ENCODE results near the gene CST8. TPM values are rescaled to one million over a fixed set of nuclear protein-coding genes. Genes with fewer than 3 reads are reported as not detected.
A peak's percentile ranks its signal among the peaks of the same experiment; 100 is the strongest.

The CST8 gene
- total RNA-seq (not detected), polyA plus RNA-seq (not detected)
- long read RNA-seq, donor 1: 0 reads
- long read RNA-seq, donor 2: 0 reads
- long read RNA-seq, donor 3: 0 reads
- long read RNA-seq, donor 4: 0 reads

- DNase-seq (no peak), ATAC-seq (no peak)
- Histone ChIP-seq H3K4me1 (ENCODE audit: control insufficient read depth, insufficient read depth, low read length) (no peaks in the 10 kb centered on the region), H3K9me3 (ENCODE audit: control insufficient read depth, low read length) (no peaks in the 10 kb centered on the region), H3K27me3 (ENCODE audit: control insufficient read depth, insufficient read depth) (no peaks in the 10 kb centered on the region), H3K27ac (ENCODE audit: low read length) (no peak within 1 kb of the TSS), H3K4me3 (ENCODE audit: low read length) (no peak within 1 kb of the TSS)
- intact Hi-C loops (cut with DNase I): no loop called here
- 90% methylated on average over 5 of the region's 5 CpGs for WGBS
Measured at GRCh38 chr20:23490817-23491216, at the start of gene CST8. TSS of gene CST8 (plus strand) at chr20:23491117. CDS start at chr20:23491668, 551 bp downstream.

- intact Hi-C loops (cut with DNase I): loop anchor here (5.0 to 10.0 kb wide), 2 partner anchors 160 to 163 kb away; partner anchors contain the start of gene CST9 (in 3 of the 4)
- no peaks in the 10 kb centered on the region for H3K27me3 ChIP-seq (ENCODE audit: control insufficient read depth, insufficient read depth)
- H3K4me3 ChIP-seq (ENCODE audit: low read length): no peak overlapping the region
- no peaks in the 10 kb centered on the region for H3K4me1 ChIP-seq (ENCODE audit: control insufficient read depth, insufficient read depth, low read length)
- H3K9me3 ChIP-seq (ENCODE audit: control insufficient read depth, low read length): no peaks in the 10 kb centered on the region
- WGBS: 20% methylated on average over 8 of the region's 8 CpGs
- DNase-seq (peak; percentile 44 to 75 (median 69)), ATAC-seq (peak; percentile 80 to 82)
- no peak overlapping the region for H3K27ac ChIP-seq (ENCODE audit: low read length)
Measured at GRCh38 chr20:23441850-23442313, 49.0 kb upstream of the CST8 start.

DNA sequence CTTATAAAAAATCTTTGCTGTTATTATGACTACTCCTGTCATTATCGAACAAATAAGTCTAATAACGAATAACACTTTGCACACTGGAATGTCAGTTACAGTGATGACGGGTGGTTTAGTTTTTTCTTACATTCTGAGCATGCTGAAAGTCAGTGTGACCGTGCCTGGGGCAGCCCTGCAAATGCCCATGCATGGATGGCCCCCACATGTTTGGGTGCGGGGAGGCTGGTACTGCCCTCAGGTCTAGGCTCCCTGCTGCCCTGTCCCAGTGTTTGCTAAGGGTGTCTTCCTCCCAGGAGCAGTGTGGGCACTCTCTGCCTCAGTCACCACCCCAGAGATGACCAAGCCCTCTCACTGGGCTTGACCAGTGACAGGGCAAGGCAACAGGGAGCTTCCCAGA is 48.5 kb upstream of the CST8 start:
- Histone ChIP-seq H3K27me3 (ENCODE audit: control insufficient read depth, insufficient read depth) (no peaks in the 10 kb centered on the region), H3K9me3 (ENCODE audit: control insufficient read depth, low read length) (no peaks in the 10 kb centered on the region), H3K27ac (ENCODE audit: low read length) (no peak overlapping the region), H3K4me1 (ENCODE audit: control insufficient read depth, insufficient read depth, low read length) (no peaks in the 10 kb centered on the region), H3K4me3 (ENCODE audit: low read length) (no peak overlapping the region)
- intact Hi-C loops (cut with DNase I): loop anchor here (5.0 to 10.0 kb wide), 2 partner anchors 160 to 162 kb away; partner anchors contain the start of gene CST9 (in 3 of the 4)
- no peak for ATAC-seq
- WGBS: 77% methylated on average over 5 of the region's 5 CpGs
- no peak for DNase-seq

DNA sequence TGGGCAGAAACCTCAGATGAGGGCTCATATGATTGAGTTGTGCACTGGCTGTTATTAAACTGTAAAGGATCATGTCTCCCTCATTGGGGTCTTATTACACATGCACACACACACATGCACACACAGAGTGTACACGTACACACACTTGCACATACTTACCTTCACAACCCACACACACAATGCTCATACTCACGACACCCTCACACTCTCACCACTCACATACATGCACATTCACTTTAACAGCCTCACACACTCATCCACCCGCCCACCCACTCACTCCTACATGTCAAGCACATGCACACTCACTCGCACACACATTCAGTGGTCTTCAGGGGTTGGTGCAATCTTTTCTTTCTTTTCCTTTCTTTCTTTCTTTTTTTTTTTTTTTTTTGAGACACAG is 46.1 kb upstream of the CST8 start:
- Histone ChIP-seq H3K9me3 (ENCODE audit: control insufficient read depth, low read length) (no peaks in the 10 kb centered on the region), H3K4me3 (ENCODE audit: low read length) (no peak overlapping the region), H3K4me1 (ENCODE audit: control insufficient read depth, insufficient read depth, low read length) (no peaks in the 10 kb centered on the region), H3K27me3 (ENCODE audit: control insufficient read depth, insufficient read depth) (no peaks in the 10 kb centered on the region), H3K27ac (ENCODE audit: low read length) (no peak overlapping the region)
- ATAC-seq: no peak
- intact Hi-C loops (cut with DNase I): loop anchor here (5.0 to 10.0 kb wide), 3 partner anchors 98 to 160 kb away; partner anchors contain the start of gene CST9 (in 3 of the 4)
- DNase-seq: no peak
- 82% methylated on average over 4 of the region's 4 CpGs for WGBS

GRCh38 chr20:23445596-23446217 is 45.2 kb upstream of the CST8 start:
- Histone ChIP-seq H3K9me3 (ENCODE audit: control insufficient read depth, low read length) (no peaks in the 10 kb centered on the region), H3K27ac (ENCODE audit: low read length) (no peak overlapping the region), H3K4me3 (ENCODE audit: low read length) (no peak overlapping the region), H3K4me1 (ENCODE audit: control insufficient read depth, insufficient read depth, low read length) (no peaks in the 10 kb centered on the region), H3K27me3 (ENCODE audit: control insufficient read depth, insufficient read depth) (no peaks in the 10 kb centered on the region)
- intact Hi-C loops (cut with DNase I): loop anchor here (5.0 to 10.0 kb wide), 2 partner anchors 98 to 159 kb away; partner anchors contain the start of gene CST9 (in 3 of the 4)
- DNase-seq (no peak), ATAC-seq (no peak)
- 89% methylated on average over 7 of the region's 7 CpGs for WGBS

GRCh38 chr20:23446505-23446904 is 44.4 kb upstream of the CST8 start:
- Histone ChIP-seq H3K9me3 (ENCODE audit: control insufficient read depth, low read length) (no peaks in the 10 kb centered on the region), H3K27me3 (ENCODE audit: control insufficient read depth, insufficient read depth) (no peaks in the 10 kb centered on the region), H3K27ac (ENCODE audit: low read length) (no peak overlapping the region), H3K4me1 (ENCODE audit: control insufficient read depth, insufficient read depth, low read length) (no peaks in the 10 kb centered on the region), H3K4me3 (ENCODE audit: low read length) (no peak overlapping the region)
- ATAC-seq (peak; percentile 56 to 65), DNase-seq (peak; percentile 37 to 75 (median 72))
- 76% methylated on average over 8 of the region's 8 CpGs for WGBS
- intact Hi-C loops (cut with DNase I): loop anchor here (5.0 to 10.0 kb wide), 2 partner anchors 99 to 158 kb away; partner anchors contain the start of gene CST9 (in 3 of the 4)

GRCh38 chr20:23448167-23448566 is 42.8 kb upstream of the CST8 start:
- ATAC-seq (no peak), DNase-seq (no peak)
- Histone ChIP-seq H3K4me1 (ENCODE audit: control insufficient read depth, insufficient read depth, low read length) (no peaks in the 10 kb centered on the region), H3K27ac (ENCODE audit: low read length) (no peak overlapping the region), H3K4me3 (ENCODE audit: low read length) (no peak overlapping the region), H3K9me3 (ENCODE audit: control insufficient read depth, low read length) (no peaks in the 10 kb centered on the region), H3K27me3 (ENCODE audit: control insufficient read depth, insufficient read depth) (no peaks in the 10 kb centered on the region)
- intact Hi-C loops (cut with DNase I): loop anchor here (5.0 to 10.0 kb wide), 2 partner anchors 101 to 157 kb away; partner anchors contain the start of gene CST9 (in 3 of the 4)
- WGBS: 87% methylated on average over 5 of the region's 5 CpGs

GRCh38 chr20:23449421-23449820 is 41.5 kb upstream of the CST8 start:
- H3K4me1 ChIP-seq (ENCODE audit: control insufficient read depth, insufficient read depth, low read length): no peaks in the 10 kb centered on the region
- DNase-seq: no peak
- no peak overlapping the region for H3K27ac ChIP-seq (ENCODE audit: low read length)
- H3K4me3 ChIP-seq (ENCODE audit: low read length): no peak overlapping the region
- H3K9me3 ChIP-seq (ENCODE audit: control insufficient read depth, low read length): no peaks in the 10 kb centered on the region
- intact Hi-C loops (cut with DNase I): loop anchor here (5.0 to 10.0 kb wide), 2 partner anchors 102 to 155 kb away; partner anchors contain the start of gene CST9 (in 3 of the 4)
- no peaks in the 10 kb centered on the region for H3K27me3 ChIP-seq (ENCODE audit: control insufficient read depth, insufficient read depth)
- WGBS: 36% methylated on average over 3 of the region's 3 CpGs
- no peak for ATAC-seq

GRCh38 chr20:23450877-23451276 is 40.0 kb upstream of the CST8 start:
- ATAC-seq (no peak), DNase-seq (no peak)
- 86% methylated on average over 1 of the region's 1 CpG for WGBS
- H3K9me3 ChIP-seq (ENCODE audit: control insufficient read depth, low read length): no peaks in the 10 kb centered on the region
- H3K27ac ChIP-seq (ENCODE audit: low read length): no peak overlapping the region
- H3K4me1 ChIP-seq (ENCODE audit: control insufficient read depth, insufficient read depth, low read length): no peaks in the 10 kb centered on the region
- H3K27me3 ChIP-seq (ENCODE audit: control insufficient read depth, insufficient read depth): no peaks in the 10 kb centered on the region
- intact Hi-C loops (cut with DNase I): no loop called here
- H3K4me3 ChIP-seq (ENCODE audit: low read length): no peak overlapping the region

DNA sequence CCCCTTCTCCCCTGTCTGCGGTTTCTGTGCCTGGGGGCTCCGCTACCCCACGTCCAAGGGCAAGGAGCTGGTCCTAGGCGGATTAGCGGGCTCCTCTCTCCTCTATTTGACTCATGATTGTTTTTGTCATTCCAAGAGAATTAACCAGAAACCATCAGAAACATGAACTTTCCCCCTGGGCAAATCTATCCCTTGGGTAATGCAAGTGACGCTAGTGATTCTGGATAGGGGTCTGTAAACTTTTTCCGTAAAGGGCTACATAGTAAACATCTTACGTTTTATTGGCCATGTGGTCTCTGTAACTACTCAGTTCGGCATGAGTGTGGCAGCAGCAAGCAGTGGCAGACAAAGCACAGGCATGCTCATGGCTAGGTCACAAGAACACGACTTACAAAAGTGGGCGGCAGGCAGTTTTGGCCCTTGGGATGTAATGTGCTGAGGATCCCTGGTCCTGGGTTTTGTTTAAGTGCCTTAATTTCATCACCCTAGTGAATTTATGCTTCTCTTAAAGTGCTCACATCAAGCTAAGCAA is 38.9 kb upstream of the CST8 start:
- Histone ChIP-seq H3K4me3 (ENCODE audit: low read length) (no peak overlapping the region), H3K9me3 (ENCODE audit: control insufficient read depth, low read length) (no peaks in the 10 kb centered on the region), H3K27me3 (ENCODE audit: control insufficient read depth, insufficient read depth) (no peaks in the 10 kb centered on the region), H3K27ac (ENCODE audit: low read length) (no peak overlapping the region), H3K4me1 (ENCODE audit: control insufficient read depth, insufficient read depth, low read length) (no peaks in the 10 kb centered on the region)
- no peak for DNase-seq
- no peak for ATAC-seq
- intact Hi-C loops (cut with DNase I): no loop called here
- 77% methylated on average over 11 of the region's 11 CpGs for WGBS

- H3K27ac ChIP-seq (ENCODE audit: low read length): no peak within 1 kb of the TSS
- 40% methylated on average over 4 of the region's 4 CpGs for WGBS
- H3K9me3 ChIP-seq (ENCODE audit: control insufficient read depth, low read length): no peaks in the 10 kb centered on the region
- intact Hi-C loops (cut with DNase I): no loop called here
- DNase-seq: no peak
- ATAC-seq: no peak
- H3K4me1 ChIP-seq (ENCODE audit: control insufficient read depth, insufficient read depth, low read length): no peaks in the 10 kb centered on the region
- H3K4me3 ChIP-seq (ENCODE audit: low read length): no peak within 1 kb of the TSS
- no peaks in the 10 kb centered on the region for H3K27me3 ChIP-seq (ENCODE audit: control insufficient read depth, insufficient read depth)
Measured at GRCh38 chr20:23452776-23453175, 38.1 kb upstream of the CST8 start, which contains the start of gene CST11. TSS of gene CST11 (minus strand) at chr20:23452876. CDS start at chr20:23452811, 65 bp downstream.
